ENCODE results near the gene ARHGAP6. TPM values are rescaled to one million over a fixed set of nuclear protein-coding genes. Genes with fewer than 3 reads are reported as not detected.

ARHGAP6 gene
- total and polyA plus RNA-seq, 7 donors: 1.8 to 20.6 (median 6.4) TPM

DNA sequence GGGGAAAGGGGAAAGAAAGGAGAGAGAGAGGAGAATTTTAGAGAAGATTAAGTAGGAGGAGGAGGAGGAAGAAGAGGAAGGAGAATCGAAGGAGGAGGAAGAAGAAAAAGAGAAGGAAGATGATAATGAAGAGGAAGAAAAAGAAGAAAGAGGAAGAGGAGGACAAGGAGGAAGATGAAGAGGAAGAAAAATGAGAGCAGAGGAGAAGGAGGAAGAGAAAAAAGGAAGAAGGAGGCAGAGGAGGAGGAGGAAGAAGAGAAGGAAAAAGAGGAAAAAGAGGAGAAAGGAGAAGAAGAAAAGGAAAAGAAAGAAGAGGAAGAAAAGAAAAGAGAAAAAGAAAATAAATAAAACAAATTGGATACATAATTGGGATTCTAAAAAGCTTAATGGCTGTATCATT, 181.4 kb downstream of the ARHGAP6 start:
- Histone ChIP-seq H3K4me3 (no peak overlapping the region), H3K4me1 (no peaks in the 10 kb centered on the region), H3K27ac (no peak overlapping the region), H3K27me3 (ENCODE audit: insufficient read depth in 3 of 3, low read length in 2 of 3) (peaks cover 0 to 5% (median 0%) of the 10 kb centered on the region in 3 donors), H3K36me3 (ENCODE audit: insufficient read depth in 1 of 2, low read depth in 1 of 2) (no peaks in the 10 kb centered on the region), H3K9me3 (no peaks in the 10 kb centered on the region)
- TF ChIP-seq, protein P1, sequence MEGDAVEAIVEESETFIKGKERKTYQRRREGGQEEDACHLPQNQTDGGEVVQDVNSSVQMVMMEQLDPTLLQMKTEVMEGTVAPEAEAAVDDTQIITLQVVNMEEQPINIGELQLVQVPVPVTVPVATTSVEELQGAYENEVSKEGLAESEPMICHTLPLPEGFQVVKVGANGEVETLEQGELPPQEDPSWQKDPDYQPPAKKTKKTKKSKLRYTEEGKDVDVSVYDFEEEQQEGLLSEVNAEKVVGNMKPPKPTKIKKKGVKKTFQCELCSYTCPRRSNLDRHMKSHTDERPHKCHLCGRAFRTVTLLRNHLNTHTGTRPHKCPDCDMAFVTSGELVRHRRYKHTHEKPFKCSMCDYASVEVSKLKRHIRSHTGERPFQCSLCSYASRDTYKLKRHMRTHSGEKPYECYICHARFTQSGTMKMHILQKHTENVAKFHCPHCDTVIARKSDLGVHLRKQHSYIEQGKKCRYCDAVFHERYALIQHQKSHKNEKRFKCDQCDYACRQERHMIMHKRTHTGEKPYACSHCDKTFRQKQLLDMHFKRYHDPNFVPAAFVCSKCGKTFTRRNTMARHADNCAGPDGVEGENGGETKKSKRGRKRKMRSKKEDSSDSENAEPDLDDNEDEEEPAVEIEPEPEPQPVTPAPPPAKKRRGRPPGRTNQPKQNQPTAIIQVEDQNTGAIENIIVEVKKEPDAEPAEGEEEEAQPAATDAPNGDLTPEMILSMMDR (IDR thresholded peaks at IDR 0.05): no peak
- WGBS, 3 donors: 22 to 35% (median 34%) methylated on average over 1 of the region's 1 CpG
- ATAC-seq (no peak), DNase-seq (no peak)
- intact Hi-C loops (cut with DNase I): no loop called here

DNA sequence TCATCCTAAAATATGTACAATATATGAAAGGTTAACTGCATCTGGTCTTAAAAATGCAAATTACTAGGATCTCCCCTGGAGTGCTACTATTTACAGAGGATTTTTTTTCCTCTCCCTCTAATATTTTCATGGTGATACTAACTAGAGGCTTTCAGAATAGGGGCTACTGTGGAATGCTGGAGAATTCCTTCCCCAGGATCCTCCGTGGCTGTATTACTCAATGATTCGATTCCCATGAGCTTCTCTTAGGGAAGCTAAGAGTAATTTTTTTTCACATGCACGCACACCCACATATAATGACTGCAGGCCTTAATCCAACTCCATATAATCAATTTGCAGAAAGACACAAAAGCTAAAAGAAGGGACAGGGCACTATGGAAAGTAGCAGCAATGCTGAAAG, 184.7 kb downstream of the ARHGAP6 start:
- ATAC-seq (no peak), DNase-seq (no peak)
- Histone ChIP-seq H3K4me1 (no peaks in the 10 kb centered on the region), H3K27me3 (ENCODE audit: insufficient read depth in 3 of 3, low read length in 2 of 3) (no peaks in the 10 kb centered on the region), H3K27ac (no peak overlapping the region), H3K4me3 (no peak overlapping the region), H3K9me3 (no peaks in the 10 kb centered on the region), H3K36me3 (ENCODE audit: insufficient read depth in 1 of 2, low read depth in 1 of 2) (no peaks in the 10 kb centered on the region)
- TF ChIP-seq, protein P1 (IDR thresholded peaks at IDR 0.05): no peak
- intact Hi-C loops (cut with DNase I): no loop called here
- 46 to 53% (median 48%) methylated on average over 3 of the region's 3 CpGs for WGBS, 3 donors

DNA sequence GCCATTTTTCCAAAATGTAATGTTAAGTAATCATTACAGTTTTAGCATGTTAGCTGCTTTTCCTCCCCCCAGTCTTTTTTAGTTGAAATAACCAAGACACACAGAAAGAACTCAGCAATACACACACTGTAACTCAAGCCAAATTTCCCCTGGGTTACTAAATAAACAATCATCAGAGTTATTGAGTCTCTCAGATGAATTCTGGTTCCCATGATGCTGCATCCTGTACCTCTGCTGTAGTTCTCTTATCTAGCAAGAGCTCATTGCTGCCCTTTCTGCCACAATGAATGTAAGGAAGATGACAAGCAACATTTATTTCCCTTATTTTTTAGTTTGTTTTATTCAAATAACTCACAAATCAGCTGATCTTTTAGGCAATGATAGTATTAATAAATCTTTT, 185.1 kb downstream of the ARHGAP6 start:
- TF ChIP-seq, protein P1 (IDR thresholded peaks at IDR 0.05): no peak
- no peaks in the 10 kb centered on the region for H3K36me3 ChIP-seq (ENCODE audit: insufficient read depth in 1 of 2, low read depth in 1 of 2)
- no peaks in the 10 kb centered on the region for H3K27me3 ChIP-seq (ENCODE audit: insufficient read depth in 3 of 3, low read length in 2 of 3)
- DNase-seq (no peak), ATAC-seq (no peak)
- intact Hi-C loops (cut with DNase I): no loop called here
- no peak overlapping the region for H3K4me3 ChIP-seq
- H3K27ac ChIP-seq: no peak overlapping the region
- no peaks in the 10 kb centered on the region for H3K9me3 ChIP-seq
- H3K4me1 ChIP-seq: no peaks in the 10 kb centered on the region

DNA sequence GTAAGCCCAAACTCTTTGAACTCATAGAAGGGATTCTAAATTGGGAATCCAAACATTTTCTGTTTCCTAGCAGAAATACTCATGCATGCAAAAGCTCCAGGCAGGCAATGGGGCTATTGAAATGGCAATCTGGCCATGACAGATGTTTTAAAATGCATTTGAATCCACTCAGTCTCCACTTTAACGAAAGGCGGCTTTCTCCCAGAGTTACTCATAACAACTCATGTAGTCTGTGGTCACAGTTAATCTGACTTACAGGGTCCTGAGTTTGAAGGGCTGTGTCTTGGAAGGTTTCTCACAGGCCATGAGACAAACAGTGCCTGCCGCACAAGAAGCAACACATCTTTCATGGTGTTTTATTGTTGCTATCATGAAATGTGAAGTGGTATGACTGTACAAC, 186.8 kb downstream of the ARHGAP6 start:
- no peak overlapping the region for H3K27ac ChIP-seq
- no peak overlapping the region for H3K4me3 ChIP-seq
- TF ChIP-seq, protein P1 (IDR thresholded peaks at IDR 0.05): no peak
- no peaks in the 10 kb centered on the region for H3K27me3 ChIP-seq (ENCODE audit: insufficient read depth in 3 of 3, low read length in 2 of 3)
- H3K36me3 ChIP-seq (ENCODE audit: insufficient read depth in 1 of 2, low read depth in 1 of 2): no peaks in the 10 kb centered on the region
- WGBS, 3 donors: 51 to 64% (median 53%) methylated on average over 3 of the region's 3 CpGs
- intact Hi-C loops (cut with DNase I): no loop called here
- DNase-seq (no peak), ATAC-seq (no peak)
- H3K9me3 ChIP-seq: no peaks in the 10 kb centered on the region
- no peaks in the 10 kb centered on the region for H3K4me1 ChIP-seq

DNA sequence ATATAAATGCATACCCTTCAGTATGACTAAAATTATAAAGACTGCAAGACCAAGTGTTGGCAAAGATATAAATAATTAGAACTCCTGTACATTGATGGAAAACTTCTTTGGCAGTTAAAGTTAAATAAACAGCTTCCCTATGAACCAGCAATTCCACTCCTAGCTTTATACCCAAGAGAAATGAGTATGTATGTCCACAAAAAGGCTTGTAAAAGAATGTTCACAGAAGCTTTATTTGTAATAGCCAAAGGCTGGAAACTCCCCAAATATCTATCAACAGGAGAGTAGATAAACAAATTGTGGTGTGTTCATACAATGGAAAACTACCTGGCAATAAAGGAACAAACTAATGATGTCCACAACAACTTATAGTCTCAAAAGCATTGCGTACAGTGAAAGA, 187.7 kb downstream of the ARHGAP6 start:
- Histone ChIP-seq H3K4me1 (no peaks in the 10 kb centered on the region), H3K4me3 (no peak overlapping the region), H3K36me3 (ENCODE audit: insufficient read depth in 1 of 2, low read depth in 1 of 2) (no peaks in the 10 kb centered on the region), H3K27ac (no peak overlapping the region), H3K9me3 (no peaks in the 10 kb centered on the region), H3K27me3 (ENCODE audit: insufficient read depth in 3 of 3, low read length in 2 of 3) (no peaks in the 10 kb centered on the region)
- TF ChIP-seq, protein P1 (IDR thresholded peaks at IDR 0.05): no peak
- no peak for ATAC-seq
- 87 to 98% (median 89%) methylated on average over 1 of the region's 1 CpG for WGBS, 3 donors
- intact Hi-C loops (cut with DNase I): no loop called here
- DNase-seq: no peak
